HEK293 (cell line): ENCODE results near the gene PLEKHG2.

Experiments
- AEBP2 ChIP-seq: fragments of 450-650 bp; formaldehyde crosslinking; IDR thresholded peaks from 2 replicates; pipeline ENCODE4 v1.5.1; 2016; ENCODE audit warnings: missing biosample characterization, missing genetic modification characterization, borderline replicate concordance
- CTCF ChIP-seq: fragments of 450-650 bp; formaldehyde crosslinking; IDR thresholded peaks from 2 replicates; pipeline ENCODE4 v1.5.1; 2016; ENCODE audit warnings: missing biosample characterization, missing genetic modification characterization
- FEZF1 ChIP-seq: fragments of 450-650 bp; formaldehyde crosslinking; IDR thresholded peaks from 2 replicates; pipeline ENCODE4 v1.5.1; 2016; ENCODE audit warnings: missing biosample characterization, missing genetic modification characterization
- GLIS1 ChIP-seq: fragments of 450-650 bp; formaldehyde crosslinking; IDR thresholded peaks from 2 replicates; pipeline ENCODE4 v1.5.1; 2016; ENCODE audit warnings: missing biosample characterization, missing genetic modification characterization
- GLIS2 ChIP-seq: fragments of 450-650 bp; formaldehyde crosslinking; IDR thresholded peaks from 2 replicates; pipeline ENCODE4 v1.5.1; 2016; ENCODE audit warnings: missing biosample characterization, missing genetic modification characterization
- MEIS1 ChIP-seq: sonication (generic); formaldehyde crosslinking; IDR thresholded peaks from 2 replicates; pipeline ENCODE4 v1.8.1; 2022; ENCODE audit warnings: missing genetic modification reagents, mild to moderate bottlenecking, borderline replicate concordance
- MYNN ChIP-seq: fragments of 450-650 bp; formaldehyde crosslinking; IDR thresholded peaks from 2 replicates; pipeline ENCODE4 v1.5.1; 2016; ENCODE audit warnings: missing biosample characterization, missing genetic modification characterization, borderline replicate concordance
- ZBTB44 ChIP-seq: fragments of 450-650 bp; IDR thresholded peaks from 2 replicates; pipeline ENCODE4 v1.5.1; 2018; ENCODE audit warnings: missing biosample characterization, mild to moderate bottlenecking, missing genetic modification characterization
- ZNF112 ChIP-seq: fragments of 450-650 bp; formaldehyde crosslinking; IDR thresholded peaks from 2 replicates; pipeline ENCODE4 v1.5.0; 2017; ENCODE audit warnings: missing biosample characterization, missing genetic modification characterization
- ZNF148 ChIP-seq: fragments of 450-650 bp; formaldehyde crosslinking; IDR thresholded peaks from 2 replicates; pipeline ENCODE4 v1.5.0; 2017; ENCODE audit warnings: missing biosample characterization, missing genetic modification characterization, borderline replicate concordance
- ZNF280D ChIP-seq: fragments of 450-650 bp; formaldehyde crosslinking; IDR thresholded peaks from 2 replicates; pipeline ENCODE4 v1.5.1; 2016; ENCODE audit warnings: missing biosample characterization, missing genetic modification characterization
- ZNF398 ChIP-seq: fragments of 450-650 bp; formaldehyde crosslinking; IDR thresholded peaks from 2 replicates; pipeline ENCODE4 v1.5.1; 2017; ENCODE audit warnings: missing biosample characterization, missing genetic modification characterization
- ZNF514 ChIP-seq: fragments of 450-650 bp; formaldehyde crosslinking; IDR thresholded peaks from 2 replicates; pipeline ENCODE4 v1.5.1; 2016; ENCODE audit warnings: missing biosample characterization, missing genetic modification characterization
- ZNF518A ChIP-seq: fragments of 450-650 bp; formaldehyde crosslinking; conservative IDR thresholded peaks from 2 replicates; pipeline ENCODE4 v1.5.1; 2016; ENCODE audit warnings: low read depth, missing biosample characterization, missing genetic modification characterization
- ZNF600 ChIP-seq: fragments of 450-650 bp; formaldehyde crosslinking; IDR thresholded peaks from 2 replicates; pipeline ENCODE4 v1.5.1; 2016; ENCODE audit warnings: missing biosample characterization, missing genetic modification characterization
- ZNF658 ChIP-seq: fragments of 450-650 bp; formaldehyde crosslinking; IDR thresholded peaks from 2 replicates; pipeline ENCODE4; 2016; ENCODE audit warnings: missing biosample characterization, missing genetic modification characterization
- ZNF692 ChIP-seq: fragments of 450-650 bp; formaldehyde crosslinking; IDR thresholded peaks from 2 replicates; pipeline ENCODE4 v1.5.1; 2016; ENCODE audit warnings: missing biosample characterization, missing genetic modification characterization
- ZNF76 ChIP-seq: fragments of 450-650 bp; formaldehyde crosslinking; IDR thresholded peaks from 2 replicates; pipeline ENCODE4; 2016; ENCODE audit warnings: low read depth, missing biosample characterization, missing genetic modification characterization, borderline replicate concordance
- ZSCAN30 ChIP-seq: fragments of 450-650 bp; IDR thresholded peaks from 2 replicates; pipeline ENCODE4 v1.5.1; 2018; ENCODE audit warnings: missing biosample characterization, mild to moderate bottlenecking, missing genetic modification characterization, moderate library complexity

PLEKHG2 gene

GRCh38 chr19:39474139-39474620, 61.7 kb downstream of the PLEKHG2 start (continued):
- TF ChIP-seq ZNF518A (tag by site-specific recombination) = no peak
- no peak for TF ChIP-seq ZBTB44 (tag by site-specific recombination)
- TF ChIP-seq MEIS1 (CRISPR knock-in tag) = no peak
- TF ChIP-seq ZNF658 (tag by site-specific recombination) = no peak
- 0 out of 2 replicates have a peak, but pooled peaks have one; percentile 32 for TF ChIP-seq ZNF398
- peak; percentile 56; the same call in 1 of the 2 replicates for TF ChIP-seq ZNF148 (tag by site-specific recombination)
- 0 out of 2 replicates have a peak, but pooled peaks have one; percentile 4 for TF ChIP-seq GLIS2
- TF ChIP-seq CTCF (tag by site-specific recombination) = peak; percentile 99
- no peak; the same call in 1 of the 2 replicates for TF ChIP-seq ZNF600
- TF ChIP-seq AEBP2 (tag by site-specific recombination) = no peak
- TF ChIP-seq ZNF112 (tag by site-specific recombination) = no peak
- no peak for TF ChIP-seq ZNF280D (tag by site-specific recombination)
- TF ChIP-seq FEZF1 = no peak
- TF ChIP-seq MYNN = no peak
- TF ChIP-seq GLIS1 (tag by site-specific recombination) = no peak
- TF ChIP-seq ZNF514 = no peak
- peak; percentile 53; the same call in 1 of the 2 replicates for TF ChIP-seq ZNF692 (tag by site-specific recombination)
- no peak for TF ChIP-seq ZSCAN30 (tag by site-specific recombination)
- TF ChIP-seq ZNF76 = no peak
